H9 (cell line): ENCODE results near the gene NPFF. TPM values are rescaled to one million over a fixed set of nuclear protein-coding genes. Genes with fewer than 3 reads are reported as not detected.

ENCODE experiments used
- DNase-seq: peaks from one replicate; pipeline ENCODE4 v3.0.0-alpha.2; 2017
- H2AFZ ChIP-seq: one replicate; pipeline ENCODE4 v1.6.1; 2013; ENCODE audit warnings: mild to moderate bottlenecking, low read length, control low read depth, moderate library complexity
- H2AK5ac ChIP-seq: 2 replicates; pipeline ENCODE4 v1.6.1; 2013; ENCODE audit warnings: low read length, control low read depth, mixed read lengths; ENCODE audit not compliant: insufficient read length
- H2BK120ac ChIP-seq: one replicate; pipeline ENCODE4 v1.6.1; 2013; ENCODE audit warnings: low read depth, mild to moderate bottlenecking, low read length, control low read depth, inconsistent platforms; ENCODE audit not compliant: poor library complexity, severe bottlenecking
- H2BK12ac ChIP-seq: 2 replicates; pipeline ENCODE4 v1.6.1; 2013; ENCODE audit warnings: low read length, control low read depth, mixed read lengths, low read depth; ENCODE audit not compliant: insufficient read length
- H2BK15ac ChIP-seq: 2 replicates; pipeline ENCODE4 v1.6.1; 2013; ENCODE audit warnings: low read depth, low read length, control low read depth
- H2BK20ac ChIP-seq: one replicate; pipeline ENCODE4 v1.6.1; 2013; ENCODE audit warnings: low read depth, mild to moderate bottlenecking, low read length, control low read depth, inconsistent platforms; ENCODE audit not compliant: poor library complexity, severe bottlenecking
- H2BK5ac ChIP-seq: 2 replicates; pipeline ENCODE4 v1.6.1; 2013; ENCODE audit warnings: low read length, control low read depth, mixed read lengths; ENCODE audit not compliant: insufficient read length
- H3K14ac ChIP-seq: 2 replicates; pipeline ENCODE4 v1.6.1; 2013; ENCODE audit warnings: low read length, control low read depth; ENCODE audit not compliant: insufficient read depth
- H3K18ac ChIP-seq: 2 replicates; pipeline ENCODE4 v1.6.1; 2013; ENCODE audit warnings: low read depth, mild to moderate bottlenecking, mixed read lengths, low read length, control low read depth; ENCODE audit not compliant: insufficient read length
- H3K23ac ChIP-seq: 2 replicates; pipeline ENCODE4 v1.6.1; 2013; ENCODE audit warnings: low read length, control low read depth, mixed read lengths, low read depth; ENCODE audit not compliant: insufficient read length
- H3K23me2 ChIP-seq: 2 replicates; pipeline ENCODE4 v1.6.1; 2013; ENCODE audit warnings: low read depth, mild to moderate bottlenecking, mixed read lengths, low read length, control low read depth; ENCODE audit not compliant: insufficient read length, poor library complexity, severe bottlenecking
- H3K27ac ChIP-seq: 2 replicates; pipeline ENCODE4 v1.5.1; 2013; ENCODE audit warnings: low read length, control low read depth, mixed read lengths, low read depth; ENCODE audit not compliant: insufficient read length
- H3K27me3 ChIP-seq: 2 replicates; pipeline ENCODE4 v1.6.1; 2013; ENCODE audit warnings: low read length, control low read depth, inconsistent platforms; ENCODE audit not compliant: insufficient read depth
- H3K4ac ChIP-seq: 2 replicates; pipeline ENCODE4 v1.6.1; 2013; ENCODE audit warnings: low read depth, mild to moderate bottlenecking, control low read depth, inconsistent platforms, low read length, moderate library complexity
- H3K4me1 ChIP-seq: 2 replicates; pipeline ENCODE4 v1.6.1; 2013; ENCODE audit warnings: low read length, control low read depth, inconsistent platforms; ENCODE audit not compliant: insufficient read depth
- H3K4me2 ChIP-seq: 2 replicates; pipeline ENCODE4 v1.6.1; 2013; ENCODE audit warnings: low read length, control low read depth, mixed read lengths; ENCODE audit not compliant: insufficient read length, insufficient read depth
- H3K56ac ChIP-seq: 2 replicates; pipeline ENCODE4 v1.6.1; 2013; ENCODE audit warnings: low read depth, mild to moderate bottlenecking, mixed read lengths, low read length, control low read depth; ENCODE audit not compliant: insufficient read length
- H3K79me1 ChIP-seq: 2 replicates; pipeline ENCODE4 v1.6.1; 2013; ENCODE audit warnings: low read depth, mild to moderate bottlenecking, moderate library complexity, low read length, control low read depth, inconsistent platforms; ENCODE audit not compliant: insufficient read depth, poor library complexity, severe bottlenecking
- H3K79me2 ChIP-seq: 2 replicates; pipeline ENCODE4 v1.6.1; 2013; ENCODE audit warnings: low read length, control low read depth, inconsistent platforms; ENCODE audit not compliant: insufficient read depth
- H3K9ac ChIP-seq: 2 replicates; pipeline ENCODE4 v1.6.1; 2013; ENCODE audit warnings: low read length, control low read depth, mixed read lengths; ENCODE audit not compliant: insufficient read length; ENCODE audit errors: extremely low read depth
- H3K9me3 ChIP-seq: one replicate; pipeline ENCODE4 v1.6.1; 2013; ENCODE audit warnings: low read depth, low read length, inconsistent platforms; ENCODE audit not compliant: control insufficient read depth
- H3T11ph ChIP-seq: one replicate; pipeline ENCODE4 v1.6.1; 2013; ENCODE audit warnings: mild to moderate bottlenecking, low read length, control low read depth, inconsistent platforms
- H4K20me1 ChIP-seq: one replicate; pipeline ENCODE4 v1.6.1; 2013; ENCODE audit not compliant: control insufficient read depth, insufficient read length, insufficient read depth
- H4K5ac ChIP-seq: 2 replicates; pipeline ENCODE4 v1.6.1; 2013; ENCODE audit warnings: low read depth, mild to moderate bottlenecking, mixed read lengths, low read length, control low read depth; ENCODE audit not compliant: insufficient read length
- H4K8ac ChIP-seq: replicated peaks from 2 replicates; pipeline ENCODE4 v1.6.1; 2013; ENCODE audit warnings: low read length, control low read depth, mixed read lengths, low read depth; ENCODE audit not compliant: insufficient read length
- H4K91ac ChIP-seq: 2 replicates; pipeline ENCODE4 v1.6.1; 2013; ENCODE audit warnings: low read depth, mild to moderate bottlenecking, moderate library complexity, mixed read lengths, low read length, control low read depth; ENCODE audit not compliant: insufficient read length
- H3K27ac Mint-ChIP-seq, 3 experiments: 2 replicates in 2 of 3; 3 replicates in 1 of 3; pipeline ENCODE4 v1.8.0; 2020 to 2021; ENCODE audit warnings: mixed read lengths in 3 of 3, mild to moderate bottlenecking in 1 of 3, moderate library complexity in 1 of 3
- H3K27me3 Mint-ChIP-seq: 2 replicates; pipeline ENCODE4 v1.8.0; 2021; ENCODE audit warnings: low read depth, mild to moderate bottlenecking, moderate library complexity, mixed read lengths
- H3K36me3 Mint-ChIP-seq, 3 experiments: 2 replicates in 2 of 3; 3 replicates in 1 of 3; pipeline ENCODE4 v1.8.0; 2020 to 2021; ENCODE audit warnings: low read depth in 3 of 3, mixed read lengths in 3 of 3; ENCODE audit not compliant: insufficient read depth in 1 of 3
- H3K4me1 Mint-ChIP-seq, 2 experiments: 2 replicates each; pipeline ENCODE4 v1.8.0; 2020; ENCODE audit warnings: mixed read lengths in 2 of 2
- H3K4me3 Mint-ChIP-seq, 2 experiments: 2 replicates in 1 of 2; 3 replicates in 1 of 2; pipeline ENCODE4 v1.8.0; 2020 to 2021; ENCODE audit warnings: mild to moderate bottlenecking in 2 of 2, mixed read lengths in 2 of 2, moderate library complexity in 1 of 2
- H3K9me3 Mint-ChIP-seq, 2 experiments: 2 replicates in 1 of 2; 3 replicates in 1 of 2; pipeline ENCODE4 v1.8.0; 2020; ENCODE audit warnings: mild to moderate bottlenecking in 2 of 2, mixed read lengths in 2 of 2, moderate library complexity in 1 of 2
- WGBS: extraction: QIAGEN DNeasy Blood & Tissue Kit; methylation state at CpG from one replicate; pipeline ENCODE4 v1.1.7; 2013; ENCODE audit warnings: missing lambda C conversion rate, low lambda C conversion rate, mixed read lengths; ENCODE audit not compliant: insufficient read length; ENCODE audit errors: extremely low coverage; 5-methylcytosine and 5-hydroxymethylcytosine counted together
- total RNA-seq: library from RNA; stranded (reverse); gene quantifications from 2 replicates; pipeline ENCODE4 v1.2.1, GENCODE V29; 2021
- TF ChIP-seq, protein P1 (sequence below): fragments of 200-600 bp; sonication (generic); conservative IDR thresholded peaks from 3 replicates; pipeline ENCODE4 v1.8.0; 2021; ENCODE audit warnings: antibody characterized with exemption, mild to moderate bottlenecking

The NPFF gene
- total RNA-seq, 1 experiment from 2014 or later: not detected

DNA sequence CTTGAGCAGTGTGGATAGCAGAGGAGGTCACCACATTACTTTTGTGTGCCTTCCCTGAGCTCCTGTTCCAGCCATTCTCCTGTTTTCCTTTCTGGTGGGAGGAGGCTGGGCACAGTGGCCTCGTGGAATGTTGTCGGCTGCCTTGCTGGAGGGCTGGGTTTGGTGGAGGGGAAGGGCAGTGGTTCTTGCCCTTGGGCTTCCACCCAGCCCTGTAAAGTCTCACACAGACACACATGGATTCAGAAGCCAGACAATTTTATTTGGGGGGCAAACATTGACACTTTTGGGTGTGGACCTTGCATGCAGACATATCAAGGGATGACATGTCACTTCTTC, 866 bp downstream of the NPFF start:
- no peak for DNase-seq
- Histone ChIP-seq H3K23me2 (peaks cover 4% of the 10 kb centered on the region), H2AFZ (no peak overlapping the region)

More for the DNA sequence above, 866 bp downstream of the NPFF start:
- no peaks in the 10 kb centered on the region for H4K20me1 ChIP-seq
- Mint-ChIP-seq H3K36me3 (peaks cover 19 to 36% (median 29%) of the 10 kb centered on the region in 3 experiments), H3K9me3 (no peaks in the 10 kb centered on the region), H3K4me3 (no peak overlapping the region), H3K4me1 (peaks cover 10 to 18% of the 10 kb centered on the region in 2 experiments), H3K27me3 (no peaks in the 10 kb centered on the region), H3K27ac (peak overlapping the region in 1 of 3 experiments; percentile 82; a peak in 1 of 7 replicates)
- no peak overlapping the region for H2AK5ac ChIP-seq
- H2BK12ac ChIP-seq: no peak overlapping the region
- no peaks in the 10 kb centered on the region; the same call in 1 of the 2 replicates for H3K79me2 ChIP-seq
- H3K4ac ChIP-seq: no peak overlapping the region
- no peaks in the 10 kb centered on the region for H3K4me1 ChIP-seq
- no peak overlapping the region for H2BK120ac ChIP-seq
- no peak overlapping the region for H4K91ac ChIP-seq
- H2BK20ac ChIP-seq: no peak overlapping the region
- no peak overlapping the region for H3K4me2 ChIP-seq
- H3K14ac ChIP-seq: no peak overlapping the region
- no peak overlapping the region for H2BK5ac ChIP-seq
- TF ChIP-seq, protein P1, sequence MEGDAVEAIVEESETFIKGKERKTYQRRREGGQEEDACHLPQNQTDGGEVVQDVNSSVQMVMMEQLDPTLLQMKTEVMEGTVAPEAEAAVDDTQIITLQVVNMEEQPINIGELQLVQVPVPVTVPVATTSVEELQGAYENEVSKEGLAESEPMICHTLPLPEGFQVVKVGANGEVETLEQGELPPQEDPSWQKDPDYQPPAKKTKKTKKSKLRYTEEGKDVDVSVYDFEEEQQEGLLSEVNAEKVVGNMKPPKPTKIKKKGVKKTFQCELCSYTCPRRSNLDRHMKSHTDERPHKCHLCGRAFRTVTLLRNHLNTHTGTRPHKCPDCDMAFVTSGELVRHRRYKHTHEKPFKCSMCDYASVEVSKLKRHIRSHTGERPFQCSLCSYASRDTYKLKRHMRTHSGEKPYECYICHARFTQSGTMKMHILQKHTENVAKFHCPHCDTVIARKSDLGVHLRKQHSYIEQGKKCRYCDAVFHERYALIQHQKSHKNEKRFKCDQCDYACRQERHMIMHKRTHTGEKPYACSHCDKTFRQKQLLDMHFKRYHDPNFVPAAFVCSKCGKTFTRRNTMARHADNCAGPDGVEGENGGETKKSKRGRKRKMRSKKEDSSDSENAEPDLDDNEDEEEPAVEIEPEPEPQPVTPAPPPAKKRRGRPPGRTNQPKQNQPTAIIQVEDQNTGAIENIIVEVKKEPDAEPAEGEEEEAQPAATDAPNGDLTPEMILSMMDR: no peak
- H3T11ph ChIP-seq: no peak overlapping the region
- H2BK15ac ChIP-seq: no peak overlapping the region
- H4K5ac ChIP-seq: no peak overlapping the region
- H3K56ac ChIP-seq: no peak overlapping the region
- H3K79me1 ChIP-seq: peaks cover 5% of the 10 kb centered on the region
- no peaks in the 10 kb centered on the region for H3K9me3 ChIP-seq
- H3K27me3 ChIP-seq: no peaks in the 10 kb centered on the region
- H4K8ac ChIP-seq: no peak overlapping the region
- no CpG with 5 or more reads among the region's 2 CpGs for WGBS
- H3K9ac ChIP-seq: no peak overlapping the region
- H3K27ac ChIP-seq: no peak overlapping the region
- no peak overlapping the region for H3K18ac ChIP-seq
- no peak overlapping the region for H3K23ac ChIP-seq
